ENCODE data around the gene PARD3. TPM values are rescaled to one million over a fixed set of nuclear protein-coding genes. Genes with fewer than 3 reads are reported as not detected.
"Not testable (repeated sequence)": the region's sequence is repeated elsewhere in the genome, so short reads cannot be mapped to it uniquely, and the experiment has no call there.

Gene PARD3
- total and polyA plus RNA-seq, 2 donors (not counting 3 experiments of a cell fraction or from before 2014, with no cell fraction given): 7.3 to 24.1 TPM

GRCh38 chr10:34757181-34757580 is 57.9 kb downstream of the PARD3 start:
- BruUV-seq (replicated peaks); H3K4me3 ChIP-seq (replicated peaks in 1 of 3; ENCODE audit: insufficient read depth in 1 of 3, low read depth in 1 of 3, low read length in 3 of 3); FAIRE-seq; H3K27ac ChIP-seq (ENCODE audit: insufficient read depth, low read depth, low read length); H3K9me1 ChIP-seq (replicated peaks; ENCODE audit: control insufficient read depth, extremely low read depth, insufficient read depth, low read length); H3K79me2 ChIP-seq (ENCODE audit: control insufficient read depth, insufficient read depth, low read length); H3K9me3 ChIP-seq (replicated peaks; ENCODE audit: control insufficient read depth, insufficient read depth, low read length); POLR2A ChIA-PET; H3K27me3 ChIP-seq (ENCODE audit: control insufficient read depth in 2 of 2, insufficient read depth in 2 of 2, low read length in 2 of 2); H4K20me1 ChIP-seq (replicated peaks; ENCODE audit: control insufficient read depth, extremely low read depth, insufficient read depth, low read length); H2AFZ ChIP-seq (ENCODE audit: low read depth, low read length); H3K9ac ChIP-seq (replicated peaks; ENCODE audit: extremely low read depth, insufficient read depth, low read length); H3K36me3 ChIP-seq (ENCODE audit: control insufficient read depth in 2 of 2, extremely low read depth in 1 of 2, insufficient read depth in 2 of 2, low read length in 2 of 2); H3K4me2 ChIP-seq (ENCODE audit: insufficient read depth, low read length); dilution Hi-C loops (cut with MboI; ENCODE audit: extremely low pct_ligation_motif_present, low sequenced_read_pairs); DNase-seq (ENCODE audit: low read depth, low spot score); intact Hi-C loops (cut with micrococcal nuclease): not testable (repeated sequence)
- CTCF ChIA-PET: interaction anchor here (1.6 to 2.0 kb wide), 2 partner anchors 10 to 16 kb away, joined by 5 to 7 read pairs; no protein-coding TSS in a partner anchor
- peaks cover 23% of the 10 kb centered on the region for H3K4me1 ChIP-seq (ENCODE audit: control insufficient read depth, extremely low read depth, insufficient read depth, low read length)

DNA sequence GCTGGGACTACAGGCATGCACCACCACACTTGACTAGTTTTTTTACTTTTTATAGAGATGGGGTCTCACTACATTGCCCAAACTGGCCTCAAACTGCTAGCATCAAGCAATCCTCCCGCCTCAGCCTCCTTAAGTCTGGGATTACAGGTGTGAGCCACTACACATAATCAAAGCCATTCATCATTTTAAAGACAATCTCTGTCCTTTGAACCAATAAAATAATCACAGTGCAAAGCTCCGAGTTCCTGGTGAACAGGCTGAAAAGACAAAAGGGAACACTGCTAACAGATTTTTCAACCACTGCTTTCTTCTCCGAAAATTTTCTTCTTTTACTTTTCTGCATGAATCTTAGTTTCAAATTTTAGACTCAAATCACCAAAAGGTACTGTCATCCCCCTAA is 58.5 kb downstream of the PARD3 start:
- Histone ChIP-seq H3K4me2 (ENCODE audit: insufficient read depth, low read length) (no peak overlapping the region), H3K4me3 (replicated peaks in 1 of 3; ENCODE audit: insufficient read depth in 1 of 3, low read depth in 1 of 3, low read length in 3 of 3) (no peak overlapping the region), H3K9me3 (replicated peaks; ENCODE audit: control insufficient read depth, insufficient read depth, low read length) (no peaks in the 10 kb centered on the region), H4K20me1 (replicated peaks; ENCODE audit: control insufficient read depth, extremely low read depth, insufficient read depth, low read length) (peaks cover 3% of the 10 kb centered on the region), H3K9me1 (replicated peaks; ENCODE audit: control insufficient read depth, extremely low read depth, insufficient read depth, low read length) (no peaks in the 10 kb centered on the region), H3K27ac (ENCODE audit: insufficient read depth, low read depth, low read length) (no peak overlapping the region), H3K79me2 (ENCODE audit: control insufficient read depth, insufficient read depth, low read length) (peaks cover 7% of the 10 kb centered on the region), H3K27me3 (ENCODE audit: control insufficient read depth in 2 of 2, insufficient read depth in 2 of 2, low read length in 2 of 2) (no peaks in the 10 kb centered on the region), H3K4me1 (ENCODE audit: control insufficient read depth, extremely low read depth, insufficient read depth, low read length) (peaks cover 23% of the 10 kb centered on the region), H3K9ac (replicated peaks; ENCODE audit: extremely low read depth, insufficient read depth, low read length) (no peak overlapping the region), H2AFZ (ENCODE audit: low read depth, low read length) (no peak overlapping the region), H3K36me3 (ENCODE audit: control insufficient read depth in 2 of 2, extremely low read depth in 1 of 2, insufficient read depth in 2 of 2, low read length in 2 of 2) (no peaks in the 10 kb centered on the region)
- BruUV-seq (replicated peaks): no TSS peak
- CTCF ChIA-PET: no interaction called here
- FAIRE-seq (no peak), DNase-seq (ENCODE audit: low read depth, low spot score) (no peak)
- dilution Hi-C loops (cut with MboI; ENCODE audit: extremely low pct_ligation_motif_present, low sequenced_read_pairs) (no loop called here), intact Hi-C loops (cut with micrococcal nuclease) (no loop called here)
- POLR2A ChIA-PET: no interaction called here
- TF ChIP-seq POLR2AphosphoS5 (IDR thresholded peaks at IDR 0.05; ENCODE audit: insufficient read depth, low read depth, low read length) (no peak), POLR2A (IDR thresholded peaks at IDR 0.05; ENCODE audit: low read depth, low read length) (no peak), EZH2 (IDR thresholded peaks at IDR 0.05; ENCODE audit: borderline replicate concordance, low read depth, low read length, severe bottlenecking) (no peak), MYC (IDR thresholded peaks at IDR 0.05; ENCODE audit: low read depth, low read length) (no peak), GATA2 (IDR thresholded peaks at IDR 0.05; ENCODE audit: insufficient read depth, insufficient read length, low read depth, low read length) (no peak), FOS (IDR thresholded peaks at IDR 0.05; ENCODE audit: borderline replicate concordance, insufficient read depth, low read length) (no peak), JUN (IDR thresholded peaks at IDR 0.05; ENCODE audit: borderline replicate concordance, insufficient read depth, insufficient read length, low read depth) (no peak)
- TF ChIP-seq, protein P1, sequence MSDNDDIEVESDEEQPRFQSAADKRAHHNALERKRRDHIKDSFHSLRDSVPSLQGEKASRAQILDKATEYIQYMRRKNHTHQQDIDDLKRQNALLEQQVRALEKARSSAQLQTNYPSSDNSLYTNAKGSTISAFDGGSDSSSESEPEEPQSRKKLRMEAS (IDR thresholded peaks at IDR 0.05; ENCODE audit: insufficient read depth, insufficient read length): no peak
